HG02798 (cell line): ENCODE data around the gene GABRQ.
"Not testable (repeated sequence)": the region's sequence is repeated elsewhere in the genome, so short reads cannot be mapped to it uniquely, and the experiment has no call there.

Experiments
- ATAC-seq: cut with Tn5 transposase; IDR thresholded peaks from one replicate; pipeline ENCODE4 v1.9.1; 2021; ENCODE audit warnings: mild to moderate bottlenecking; ENCODE audit not compliant: unreplicated experiment, poor library complexity

GABRQ gene

DNA sequence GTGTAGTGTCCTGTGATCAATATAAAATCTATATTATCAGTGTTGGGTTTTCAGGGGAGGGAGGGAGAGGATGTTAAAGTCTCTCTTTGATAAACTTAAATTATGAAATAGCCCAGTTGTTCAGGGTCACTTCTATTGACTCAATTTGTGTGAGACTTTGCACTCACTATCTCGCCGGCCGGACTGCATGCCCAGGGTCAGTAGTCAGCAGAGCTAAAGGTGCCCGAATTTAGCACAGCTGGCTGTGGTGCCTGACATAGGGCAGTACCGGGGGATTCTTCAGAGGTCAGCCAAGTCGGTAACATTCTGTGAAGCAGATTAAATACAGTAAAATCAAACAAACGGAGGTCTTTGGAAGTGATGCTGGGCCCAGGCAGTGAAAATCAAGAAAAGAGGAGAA is 19.2 kb downstream of the GABRQ start:
- ATAC-seq, result no peak

DNA sequence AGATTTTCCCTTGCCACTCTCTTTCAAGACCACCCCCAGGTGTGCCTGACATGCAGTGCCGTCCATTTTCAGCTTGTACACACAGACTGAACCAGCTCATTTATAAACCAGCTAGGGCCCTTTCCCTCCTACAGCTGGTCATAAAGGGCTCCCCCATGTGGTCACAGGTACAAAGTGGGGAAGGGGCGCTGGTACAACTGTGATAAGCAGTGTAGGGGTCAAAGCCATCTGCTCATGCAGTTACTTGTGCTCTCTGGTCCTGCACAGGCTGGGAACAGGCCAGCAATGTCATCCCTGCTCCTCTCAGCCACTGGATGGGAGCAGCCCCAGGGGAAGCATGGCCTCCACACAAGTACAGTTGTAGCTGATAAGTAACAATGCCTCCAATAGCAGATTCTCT is 20.6 kb downstream of the GABRQ start:
- no peak for ATAC-seq

DNA sequence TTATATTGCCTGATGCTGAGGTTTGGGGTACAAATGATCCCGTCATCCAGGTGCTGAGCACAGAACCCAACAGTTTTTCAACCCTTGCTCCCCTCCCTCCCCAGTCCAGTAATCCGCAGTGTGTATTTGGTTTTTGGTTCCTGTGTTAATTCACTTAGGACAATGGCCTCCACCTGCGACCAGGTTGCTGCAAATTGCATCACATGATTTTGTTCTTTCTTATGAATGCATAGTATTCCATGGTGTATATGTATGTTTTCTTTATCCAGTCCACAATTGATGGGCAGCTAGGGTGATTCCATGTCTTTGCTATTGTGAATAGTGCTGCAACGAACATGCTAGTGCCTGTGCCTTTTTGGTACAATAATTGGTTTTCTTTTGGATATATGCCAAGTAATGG is 25.4 kb downstream of the GABRQ start:
- no peak for ATAC-seq

- ATAC-seq, result no peak
These were observed 36.4 kb downstream of the GABRQ start for GRCh38 chrX:152674135-152674534.

DNA sequence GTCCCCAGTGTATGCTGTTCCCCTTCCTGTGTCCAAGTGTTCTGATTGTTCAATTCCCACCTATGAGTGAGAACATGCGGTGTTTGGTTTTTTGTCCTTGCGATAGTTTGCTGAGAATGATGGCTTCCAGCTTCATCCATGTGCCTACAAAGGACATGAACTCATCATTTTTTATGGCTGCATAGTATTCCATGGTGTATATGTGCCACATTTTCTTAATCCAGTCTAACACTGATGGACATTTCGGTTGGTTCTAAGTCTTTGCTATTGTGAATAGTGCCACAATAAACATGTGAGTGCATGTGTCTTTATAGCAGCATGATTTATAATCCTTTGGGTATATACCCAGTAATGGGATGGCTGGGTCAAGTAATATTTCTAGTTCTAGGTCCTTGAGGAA is 37.0 kb downstream of the GABRQ start:
- not testable (repeated sequence) for ATAC-seq

- peak; percentile 84 for ATAC-seq
These were observed 43.3 kb downstream of the GABRQ start for GRCh38 chrX:152681012-152681411.

- not testable (repeated sequence) for ATAC-seq
These were observed 60.5 kb downstream of the GABRQ start, which contains the start of gene MAGEA3 for GRCh38 chrX:152697952-152698931. TSS of gene MAGEA3 (plus strand) at chrX:152698794. CDS start at chrX:152700833, 2,039 bp downstream.

DNA sequence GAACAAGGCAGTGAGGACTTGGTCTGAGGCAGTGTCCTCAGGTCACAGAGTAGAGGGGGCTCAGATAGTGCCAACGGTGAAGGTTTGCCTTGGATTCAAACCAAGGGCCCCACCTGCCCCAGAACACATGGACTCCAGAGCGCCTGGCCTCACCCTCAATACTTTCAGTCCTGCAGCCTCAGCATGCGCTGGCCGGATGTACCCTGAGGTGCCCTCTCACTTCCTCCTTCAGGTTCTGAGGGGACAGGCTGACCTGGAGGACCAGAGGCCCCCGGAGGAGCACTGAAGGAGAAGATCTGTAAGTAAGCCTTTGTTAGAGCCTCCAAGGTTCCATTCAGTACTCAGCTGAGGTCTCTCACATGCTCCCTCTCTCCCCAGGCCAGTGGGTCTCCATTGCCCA is 62.7 kb downstream of the GABRQ start:
- not testable (repeated sequence) for ATAC-seq

GRCh38 chrX:152706500-152706899 is 68.8 kb downstream of the GABRQ start:
- not testable (repeated sequence) for ATAC-seq
